CD4-positive, alpha-beta T cell treated with Interleukin-10 for 1 hour (primary cell): ENCODE results near the gene KLC4.
"Not testable (repeated sequence)": the region's sequence is repeated elsewhere in the genome, so short reads cannot be mapped to it uniquely, and the experiment has no call there.

Source experiments
- DNase-seq: peaks from one replicate; pipeline ENCODE4 v3.0.0-alpha.2; 2020

Gene KLC4

GRCh38 chr6:43074847-43075669 is 15.6 kb downstream of the KLC4 start:
- no peak for DNase-seq

DNA sequence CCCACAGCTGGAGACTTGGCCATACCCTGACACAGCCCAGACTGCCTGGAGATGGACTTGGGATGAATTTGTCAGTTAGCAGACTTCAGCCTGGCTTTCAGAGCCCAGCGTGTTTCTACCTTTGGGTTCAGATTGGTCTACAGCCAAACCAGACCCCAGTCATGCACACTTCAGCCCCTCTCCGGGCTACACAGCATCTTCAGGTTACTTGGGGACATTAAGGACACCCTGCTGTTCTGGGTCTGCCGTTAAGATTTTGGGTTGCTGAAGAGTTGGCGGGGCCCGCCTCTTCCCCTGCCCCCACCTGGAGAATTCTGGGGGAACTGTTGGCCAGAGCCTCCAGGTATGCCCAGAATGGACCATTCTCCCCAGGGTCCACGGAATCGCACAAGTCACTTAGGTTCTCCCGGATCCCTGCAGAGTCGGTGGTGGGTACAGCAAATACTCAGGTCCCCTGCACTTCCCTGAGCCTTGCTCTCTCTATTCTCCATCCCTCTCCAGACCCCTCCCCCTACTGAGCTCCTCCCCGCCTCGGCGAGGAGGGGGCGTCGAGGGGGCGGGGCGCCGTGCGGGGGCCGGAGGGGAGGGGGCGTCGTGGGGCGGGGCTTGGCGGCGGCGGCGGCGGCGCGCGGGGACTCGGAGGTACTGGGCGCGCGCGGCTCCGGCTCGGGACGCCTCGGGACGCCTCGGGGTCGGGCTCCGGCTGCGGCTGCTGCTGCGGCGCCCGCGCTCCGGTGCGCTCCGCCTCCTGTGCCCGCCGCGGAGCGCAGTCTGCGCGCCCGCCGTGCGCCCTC is 16.4 kb downstream of the KLC4 start, which contains the start of gene PTK7:
Gene PTK7, plus strand, starts transcription at position 645 of the 794 bp plus-strand sequence. CDS start 175 bp downstream, outside the sequence.
- DNase-seq: peak; percentile 17

- DNase-seq: no peak
Measured at GRCh38 chr6:43076464-43077332, 17.3 kb downstream of the KLC4 start.

GRCh38 chr6:43077333-43077809 is 17.9 kb downstream of the KLC4 start:
- no peak for DNase-seq

DNA sequence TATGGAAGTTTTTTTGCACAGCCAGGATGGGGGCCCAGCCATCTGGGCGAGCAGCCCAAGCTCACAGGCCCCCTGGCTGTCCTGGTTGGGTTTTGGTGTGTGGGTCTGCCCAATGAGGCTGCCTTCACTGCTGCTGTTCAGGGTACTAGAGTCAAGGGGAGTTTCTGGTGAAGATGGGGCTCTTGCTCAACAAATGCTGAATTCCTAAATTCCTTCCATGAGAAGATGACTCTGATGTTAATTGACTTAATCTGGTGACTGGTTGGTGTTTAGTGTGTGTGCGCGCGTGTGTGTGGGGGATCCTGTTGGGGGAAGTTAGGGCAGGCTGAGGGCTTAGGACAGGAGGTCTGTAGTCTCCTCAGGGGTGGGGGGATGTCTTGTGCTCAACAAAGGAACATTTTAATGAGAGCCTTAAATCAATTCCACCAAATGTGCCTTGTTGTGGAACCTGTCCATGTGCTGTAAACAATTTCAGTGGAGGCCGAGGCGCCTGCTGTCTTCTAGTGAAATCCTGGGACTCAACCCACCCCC is 18.6 kb downstream of the KLC4 start:
- DNase-seq: no peak

- DNase-seq: no peak
Measured at GRCh38 chr6:43078691-43079090, 19.3 kb downstream of the KLC4 start.

DNA sequence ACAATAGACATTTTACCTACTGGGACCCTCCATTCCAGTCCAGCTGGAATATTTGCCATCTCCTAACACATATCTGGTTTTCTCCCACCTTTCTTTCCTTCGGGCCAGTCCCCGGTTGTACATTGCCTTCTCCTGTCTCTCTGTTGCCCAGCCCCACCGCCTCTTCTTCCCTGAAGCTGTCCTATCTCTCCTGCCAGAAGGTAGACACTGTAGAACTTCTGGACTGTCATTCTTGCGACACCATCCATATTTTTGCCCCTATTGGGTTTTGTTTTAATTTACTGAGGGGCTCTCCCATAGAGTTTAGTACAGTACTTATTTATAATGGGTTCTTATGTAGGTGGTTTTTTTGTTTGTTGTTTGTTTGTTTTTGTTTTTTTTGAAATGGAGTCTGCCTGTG is 21.6 kb downstream of the KLC4 start:
- no peak for DNase-seq

DNA sequence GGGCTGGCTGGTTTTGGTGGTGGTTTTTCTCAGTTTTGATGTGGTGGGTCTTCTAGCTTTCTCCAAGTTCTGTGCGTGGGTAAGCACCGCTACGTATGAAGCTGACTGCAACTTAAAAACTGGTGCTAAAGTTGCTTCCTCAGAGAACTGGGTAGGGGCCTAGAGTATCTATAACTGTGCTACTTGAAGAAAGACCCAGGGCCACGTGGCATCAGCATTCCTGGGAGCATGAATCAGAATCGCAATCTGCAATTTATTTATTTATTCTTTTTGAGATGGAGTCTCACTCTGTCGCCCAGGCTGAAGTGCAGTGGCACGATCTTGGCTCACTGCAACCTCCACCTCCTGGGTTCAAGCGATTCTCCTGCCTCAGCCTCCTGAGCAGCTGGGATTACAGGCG is 22.5 kb downstream of the KLC4 start:
- not testable (repeated sequence) for DNase-seq

- DNase-seq: no peak
Measured at GRCh38 chr6:43082806-43083655, 23.6 kb downstream of the KLC4 start.

DNA sequence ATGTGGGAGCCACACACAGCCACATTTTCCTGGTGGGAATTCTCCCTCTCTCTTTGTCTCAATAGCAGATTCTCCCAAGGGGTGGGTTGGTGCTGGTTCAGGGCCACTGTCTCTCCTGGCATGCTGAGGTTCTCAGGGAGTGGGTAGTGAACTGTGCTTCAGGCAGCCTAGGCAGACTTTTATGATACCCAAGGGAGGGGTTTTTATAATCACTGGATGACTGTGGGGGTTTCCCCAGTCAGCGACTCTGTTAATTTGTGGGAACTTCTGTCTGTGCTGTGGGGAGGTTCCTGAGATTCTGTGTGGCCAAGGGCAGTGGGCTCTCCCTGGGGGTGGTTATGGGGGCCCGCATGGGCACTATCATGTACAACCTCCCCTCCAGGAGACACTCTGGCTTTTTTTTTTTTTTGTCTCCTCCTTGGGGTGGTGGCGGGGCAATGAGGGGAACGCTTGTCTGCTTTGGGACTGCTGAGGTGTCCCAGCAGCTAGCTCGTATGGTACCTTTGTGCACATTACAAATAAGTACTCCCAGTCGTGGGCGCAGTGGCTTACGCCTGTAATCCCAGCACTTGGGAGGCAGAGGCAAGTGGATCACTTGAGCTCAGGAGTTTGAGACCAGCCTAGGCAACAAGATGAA is 26.7 kb downstream of the KLC4 start:
- no peak for DNase-seq

DNA sequence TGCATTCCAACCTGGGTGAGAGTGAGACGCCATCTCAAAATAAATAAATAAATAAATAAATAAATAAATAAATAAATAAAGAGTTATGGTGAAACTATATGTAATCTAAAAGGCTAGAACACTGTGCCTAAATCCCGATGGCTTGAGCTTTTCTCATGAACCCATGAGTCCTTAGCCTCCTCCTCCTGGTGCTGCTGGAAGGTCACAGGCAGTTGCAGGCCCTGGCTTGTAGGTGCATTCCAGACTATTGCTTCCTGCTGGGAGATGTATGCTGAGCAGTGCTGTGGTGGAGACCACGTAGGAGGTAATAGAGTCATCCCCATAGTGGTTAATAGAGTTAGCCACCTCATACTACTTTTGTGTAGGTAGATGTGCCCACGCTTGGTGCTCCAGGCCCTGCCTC is 29.2 kb downstream of the KLC4 start:
- DNase-seq: no peak

DNA sequence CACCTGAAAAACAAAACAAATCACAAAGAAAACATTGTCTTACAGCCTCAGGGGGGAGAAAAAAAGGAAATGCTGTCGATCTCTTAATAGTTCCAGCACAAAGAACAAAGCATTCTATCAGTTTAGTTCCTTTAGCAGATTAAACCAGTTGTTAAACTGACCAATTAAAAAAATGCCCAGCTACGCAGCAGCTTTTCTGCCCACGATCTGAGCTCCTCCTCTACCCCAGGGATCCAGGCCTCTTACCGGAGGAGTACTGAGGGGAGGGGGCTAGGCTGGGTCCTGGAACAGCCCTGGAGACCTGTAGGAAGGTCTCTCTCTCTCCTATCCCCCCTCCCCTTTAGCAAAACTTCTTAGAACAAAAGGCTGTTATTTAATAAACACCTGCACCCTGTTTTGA is 30.0 kb downstream of the KLC4 start:
- no peak for DNase-seq

GRCh38 chr6:43089874-43090558 is 30.6 kb downstream of the KLC4 start:
- no peak for DNase-seq

DNA sequence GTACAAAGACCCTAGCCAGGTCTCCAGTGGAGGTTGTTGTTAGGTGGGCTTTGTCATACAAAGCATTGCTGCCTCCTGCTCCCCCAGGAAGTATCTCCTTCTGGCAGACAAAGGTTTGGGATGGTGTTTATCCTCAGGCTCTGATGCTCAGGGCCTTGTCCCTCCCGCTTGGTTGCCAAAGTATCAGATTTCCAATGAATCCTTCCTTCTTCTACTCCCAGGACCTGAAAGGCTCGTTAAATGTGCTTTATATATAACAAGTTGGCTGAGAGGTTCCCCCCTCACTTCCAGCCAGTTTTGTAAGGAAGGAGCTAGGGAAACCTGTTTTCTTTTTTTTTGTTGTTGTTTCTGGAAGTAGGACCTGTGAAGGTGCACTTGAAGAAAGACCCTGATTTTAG is 31.1 kb downstream of the KLC4 start:
- DNase-seq: no peak

GRCh38 chr6:43091020-43091419 is 31.6 kb downstream of the KLC4 start:
- DNase-seq: no peak

GRCh38 chr6:43091436-43091991 is 32.1 kb downstream of the KLC4 start:
- DNase-seq: no peak

GRCh38 chr6:43092635-43093034 is 33.2 kb downstream of the KLC4 start:
- DNase-seq: no peak

GRCh38 chr6:43093436-43094289 is 34.2 kb downstream of the KLC4 start:
- DNase-seq: peak; percentile 30

GRCh38 chr6:43095939-43096338 is 36.5 kb downstream of the KLC4 start:
- DNase-seq: no peak
